Stimulated activated CD8-positive, alpha-beta memory T cell treated with anti-CD3 and anti-CD28 coated beads, Interleukin-12 subunit alpha, Interleukin-12 subunit beta, amount 100 ng/mL, for 4 hours (primary cell): ENCODE measurements around the gene CPAMD8.
"Not testable (repeated sequence)": the region's sequence is repeated elsewhere in the genome, so short reads cannot be mapped to it uniquely, and the experiment has no call there.

Experiments
- DNase-seq: peaks from one replicate; pipeline ENCODE4 v3.0.0-alpha.2; 2020; ENCODE audit warnings: low read depth

Gene CPAMD8

GRCh38 chr19:16891696-16892382, 134.8 kb downstream of the CPAMD8 start:
- DNase-seq = no peak

- no peak for DNase-seq
These were observed 136.0 kb downstream of the CPAMD8 start for GRCh38 chr19:16890461-16891184.

GRCh38 chr19:16889883-16890460, 136.6 kb downstream of the CPAMD8 start:
- DNase-seq = no peak

- no peak for DNase-seq
These were observed 137.2 kb downstream of the CPAMD8 start for GRCh38 chr19:16889366-16889882.

- DNase-seq = no peak
These were observed 137.8 kb downstream of the CPAMD8 start, which contains the start of gene F2RL3 for GRCh38 chr19:16888629-16889365. TSS of gene F2RL3 (plus strand) at chr19:16888999. CDS start at chr19:16889190, 191 bp downstream.

- no peak for DNase-seq
These were observed 139.0 kb downstream of the CPAMD8 start for GRCh38 chr19:16887353-16888265.

GRCh38 chr19:16886305-16886880, 140.2 kb downstream of the CPAMD8 start:
- DNase-seq = no peak

GRCh38 chr19:16885166-16885565, 141.4 kb downstream of the CPAMD8 start:
- no peak for DNase-seq

GRCh38 chr19:16883522-16883921, 143.1 kb downstream of the CPAMD8 start:
- DNase-seq = no peak

GRCh38 chr19:16882146-16882545, 144.5 kb downstream of the CPAMD8 start:
- no peak for DNase-seq

GRCh38 chr19:16880884-16881554, 145.6 kb downstream of the CPAMD8 start:
- DNase-seq = no peak

- no peak for DNase-seq
These were observed 148.2 kb downstream of the CPAMD8 start for GRCh38 chr19:16878181-16878965.

GRCh38 chr19:16877581-16877980, 149.0 kb downstream of the CPAMD8 start:
- no peak for DNase-seq

GRCh38 chr19:16876904-16877361, 149.7 kb downstream of the CPAMD8 start:
- no peak for DNase-seq

GRCh38 chr19:16875584-16876555, 150.7 kb downstream of the CPAMD8 start:
- no peak for DNase-seq

GRCh38 chr19:16874978-16875299, 151.7 kb downstream of the CPAMD8 start:
- DNase-seq = not testable (repeated sequence)

- DNase-seq = no peak
These were observed 152.2 kb downstream of the CPAMD8 start for GRCh38 chr19:16874250-16874977.
